GM19438 (cell line): ENCODE results near the gene HSCB.
"Not testable (repeated sequence)": the region's sequence is repeated elsewhere in the genome, so short reads cannot be mapped to it uniquely, and the experiment has no call there.

Experiments used
- ATAC-seq: cut with Tn5 transposase; IDR thresholded peaks from one replicate; pipeline ENCODE4 v1.9.1; 2021; ENCODE audit warnings: low read depth; ENCODE audit not compliant: unreplicated experiment

The HSCB gene

GRCh38 chr22:28737701-28738100, 4.1 kb upstream of the HSCB start:
- ATAC-seq, result no peak

DNA sequence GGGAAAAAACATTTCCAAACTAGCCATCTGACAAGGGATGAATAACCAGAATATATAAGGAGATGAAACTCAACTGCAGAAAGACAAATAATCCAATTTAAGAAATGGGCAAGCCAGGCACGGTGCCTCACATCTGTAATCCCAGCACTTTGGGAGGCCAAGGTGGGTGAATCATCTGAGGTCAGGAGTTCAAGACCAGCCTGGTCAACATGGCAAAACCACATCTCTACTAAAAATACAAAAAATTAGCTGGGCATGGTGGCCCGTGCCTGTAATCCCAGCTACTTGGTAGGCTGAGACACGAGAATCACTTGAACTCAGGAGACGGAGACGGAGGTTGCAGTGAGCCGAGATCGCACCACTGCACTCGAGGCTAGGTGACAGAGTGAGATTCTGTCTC, 3.0 kb upstream of the HSCB start:
- ATAC-seq, result not testable (repeated sequence)

DNA sequence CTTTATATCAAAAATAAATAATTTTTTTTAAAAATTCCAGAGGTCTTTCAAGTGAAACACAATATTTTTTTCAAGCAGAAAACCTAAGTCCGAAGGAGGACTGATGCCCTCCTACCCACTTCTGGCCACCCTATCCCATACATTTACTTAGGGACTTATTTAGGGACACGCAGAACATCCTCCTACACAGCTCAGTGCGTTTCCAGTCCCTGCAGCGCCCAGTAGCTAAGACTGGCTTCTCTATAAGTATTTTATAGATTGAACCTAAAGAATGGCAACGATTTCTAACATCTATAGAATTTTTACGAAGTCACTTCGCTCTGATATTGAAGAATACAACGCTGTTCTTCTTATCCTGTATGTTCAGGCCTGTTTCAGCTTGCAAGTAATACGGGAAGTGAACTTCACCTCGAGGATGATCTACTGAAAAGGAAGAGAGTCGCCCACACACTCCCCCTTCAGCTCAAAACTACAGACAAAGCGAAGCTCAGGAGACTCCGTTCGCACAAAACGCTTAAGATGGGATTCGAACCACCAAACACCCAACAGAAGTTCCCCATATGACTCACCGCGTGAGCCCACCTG, 547 bp upstream of the HSCB start:
- no peak for ATAC-seq

- no peak for ATAC-seq
These were observed 723 bp downstream of the HSCB start for GRCh38 chr22:28742562-28742962.

DNA sequence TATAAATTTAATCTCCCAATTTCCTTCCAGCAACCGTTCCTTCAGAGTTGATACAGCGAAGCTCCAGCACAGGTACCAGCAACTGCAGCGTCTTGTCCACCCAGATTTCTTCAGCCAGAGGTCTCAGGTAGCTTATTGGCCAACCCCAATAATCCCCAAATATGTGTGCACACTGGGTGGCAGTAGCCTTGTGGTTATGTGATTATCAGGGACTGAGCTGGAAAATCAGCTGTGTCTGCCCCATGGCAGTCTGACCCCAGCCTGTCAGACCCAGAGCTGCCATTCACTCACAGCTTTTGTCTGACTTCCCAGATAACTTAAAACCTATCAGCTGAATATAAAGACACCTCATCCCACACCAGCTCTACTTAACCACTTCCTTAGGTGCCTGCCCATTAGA, 2.0 kb downstream of the HSCB start:
- no peak for ATAC-seq

- no peak for ATAC-seq
These were observed 8.6 kb downstream of the HSCB start for GRCh38 chr22:28750471-28750881.

GRCh38 chr22:28754512-28754911, 12.7 kb downstream of the HSCB start:
- ATAC-seq, result not testable (repeated sequence)

- ATAC-seq, result no peak
These were observed 18.2 kb downstream of the HSCB start for GRCh38 chr22:28759861-28760560.

- ATAC-seq, result no peak
These were observed 19.6 kb downstream of the HSCB start for GRCh38 chr22:28761449-28761755.

GRCh38 chr22:28762000-28762399, 20.2 kb downstream of the HSCB start:
- not testable (repeated sequence) for ATAC-seq

DNA sequence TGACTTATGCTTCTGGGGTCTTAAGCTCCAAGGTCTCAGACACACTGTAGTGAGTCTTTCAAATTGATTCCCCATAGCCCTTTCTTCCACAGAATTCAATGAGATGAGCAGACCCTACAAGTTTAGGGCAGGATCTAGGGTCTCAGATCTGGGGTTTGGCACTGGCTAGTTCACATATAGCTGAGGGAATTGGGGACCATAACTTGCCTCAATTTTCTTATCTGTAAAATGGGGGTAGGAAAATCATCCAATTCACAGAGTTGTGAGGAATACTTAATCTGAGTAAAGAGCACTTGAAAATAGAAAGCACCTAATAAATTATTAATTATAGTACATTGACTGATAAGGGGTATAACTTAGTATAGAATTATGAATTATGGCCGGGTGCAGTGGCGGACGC, 24.8 kb downstream of the HSCB start:
- no peak for ATAC-seq

- no peak for ATAC-seq
These were observed 27.0 kb downstream of the HSCB start for GRCh38 chr22:28768701-28769393.

DNA sequence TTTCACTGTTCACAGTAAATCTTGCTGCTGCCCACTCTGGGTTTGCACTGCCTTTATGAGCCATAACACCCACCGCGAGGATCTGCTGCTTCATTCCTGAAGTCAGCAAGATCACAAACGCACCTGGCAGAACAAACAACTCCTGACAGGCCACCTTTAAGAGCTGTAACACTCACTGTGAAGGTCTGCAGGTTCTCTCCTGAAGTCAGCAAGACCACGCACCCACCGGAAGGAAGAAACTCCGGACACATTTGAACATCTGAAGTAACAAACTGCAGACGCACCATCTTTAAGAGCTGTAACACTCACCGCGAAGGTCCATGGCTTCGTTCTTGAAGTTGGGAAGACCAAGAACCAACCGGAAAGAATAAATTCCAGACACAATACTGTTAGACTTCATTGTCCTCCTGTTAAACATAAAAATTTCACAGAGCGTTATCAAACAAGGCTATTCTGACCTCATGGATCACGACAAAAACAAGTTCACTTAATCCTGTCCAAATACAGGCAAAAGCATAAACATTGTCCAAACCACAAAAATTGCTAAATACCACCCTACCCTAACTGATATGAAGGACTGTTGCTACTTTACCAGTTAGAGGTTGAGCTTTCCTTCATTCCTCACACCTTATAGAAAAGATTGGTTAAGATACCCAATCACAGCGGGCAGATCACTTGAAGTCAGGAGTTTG, 27.7 kb downstream of the HSCB start:
- ATAC-seq, result no peak

- no peak for ATAC-seq
These were observed 29.5 kb downstream of the HSCB start for GRCh38 chr22:28771195-28771791.

DNA sequence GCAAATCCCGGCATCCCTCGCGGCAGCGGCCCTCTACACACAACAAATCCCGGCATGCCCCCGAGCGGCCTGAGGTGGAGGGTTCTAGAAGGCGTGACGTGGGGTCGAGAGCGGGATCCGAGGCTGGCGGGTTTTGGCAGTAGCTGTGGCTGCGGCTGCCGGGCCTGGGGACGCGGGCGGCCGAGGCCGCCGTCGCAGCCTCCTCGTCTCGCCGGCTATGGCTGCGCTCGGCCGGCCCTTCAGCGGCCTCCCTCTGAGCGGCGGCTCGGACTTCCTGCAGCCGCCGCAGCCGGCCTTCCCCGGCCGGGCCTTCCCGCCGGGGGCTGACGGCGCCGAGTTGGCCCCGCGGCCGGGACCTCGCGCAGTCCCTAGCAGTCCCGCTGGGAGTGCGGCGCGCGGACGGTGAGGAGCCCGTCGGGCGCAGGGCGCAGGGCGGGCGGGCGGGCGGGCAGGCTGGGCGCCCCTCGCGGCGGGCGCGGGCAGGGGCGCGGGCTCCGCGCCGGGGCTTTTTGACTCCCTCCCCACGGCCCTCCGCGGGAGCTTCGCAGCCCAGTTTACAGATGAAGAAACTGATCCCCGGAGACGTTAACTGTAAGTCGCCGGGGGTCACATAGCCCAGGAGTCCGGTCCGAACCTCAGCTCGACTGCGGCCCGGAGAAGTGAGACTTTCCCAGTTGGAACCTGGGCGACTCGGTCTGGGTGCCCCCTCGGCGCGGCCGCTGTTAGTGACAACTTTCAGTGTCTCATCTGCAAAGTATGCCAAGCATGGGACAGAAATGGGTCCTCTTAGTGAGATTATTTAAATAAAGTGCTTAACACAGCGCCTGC, 31.0 kb downstream of the HSCB start, which contains the start of gene CCDC117:
TSS of gene CCDC117 (plus strand) at position 63 of the 828 bp plus-strand sequence. CDS start at position 218, 155 bp downstream.
- peak; percentile 82 for ATAC-seq

DNA sequence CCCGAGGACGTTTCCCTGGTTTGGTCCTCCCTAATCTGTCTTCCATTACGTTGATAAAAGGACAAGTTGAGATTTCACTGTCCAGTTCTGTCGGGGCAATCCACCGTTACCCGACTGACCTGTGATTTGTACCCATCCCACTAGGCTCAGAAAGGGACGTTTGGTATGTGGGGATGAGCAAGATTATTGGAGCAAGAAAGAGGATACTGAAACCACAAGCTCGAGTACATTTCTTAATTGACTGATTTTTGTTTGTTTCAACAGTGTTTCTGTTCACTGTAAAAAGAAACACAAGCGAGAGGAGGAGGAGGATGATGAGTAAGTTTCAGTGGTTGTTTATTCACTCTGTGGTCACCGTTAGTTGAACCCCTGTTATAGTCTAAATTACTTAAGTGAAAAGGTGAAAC, 31.6 kb downstream of the HSCB start:
- ATAC-seq, result peak; percentile 31

GRCh38 chr22:28774378-28774777, 32.5 kb downstream of the HSCB start:
- ATAC-seq, result no peak

DNA sequence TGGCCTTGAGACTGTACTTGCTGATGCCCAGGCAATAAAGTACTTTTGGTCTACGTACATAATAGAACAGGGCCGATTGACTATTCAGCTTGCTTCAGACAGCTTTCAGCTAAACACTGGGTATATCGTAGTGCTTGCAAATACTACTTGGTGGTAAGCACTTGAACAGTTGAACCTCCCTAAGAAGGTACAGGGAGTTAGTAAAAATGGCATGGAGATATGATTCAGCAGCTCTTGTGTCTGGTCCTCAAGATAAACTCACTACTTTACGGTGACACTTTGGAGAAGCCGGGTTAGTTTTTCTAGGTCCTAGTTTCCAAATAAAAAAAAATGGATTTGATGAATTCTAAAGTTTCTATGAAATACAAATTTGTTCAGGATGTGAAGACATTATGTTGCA, 38.0 kb downstream of the HSCB start:
- ATAC-seq, result no peak

GRCh38 chr22:28780296-28780695, 38.5 kb downstream of the HSCB start:
- no peak for ATAC-seq
